ENCODE measurements around the gene ANGPTL4. TPM values are rescaled to one million over a fixed set of nuclear protein-coding genes. Genes with fewer than 3 reads are reported as not detected.
A peak's percentile ranks its signal among the peaks of the same experiment; 100 is the strongest.

ANGPTL4 gene
- total and polyA plus RNA-seq, 9 of the 15 experiments (the other 6 are each of a cell fraction or from before 2014, with no cell fraction given), result 0.05 to 0.77 (median 0.22) TPM; not detected in 4

- POLR2A ChIA-PET, result interaction anchor here (0.5 to 2.2 kb wide), 14 partner anchors 12 to 214 kb away, joined by 3 to 18 read pairs (median 4); partner anchors contain the start of genes NDUFA7 and RPS28
- peaks cover 20 to 46% of the 10 kb centered on the region in 2 experiments; a peak in 4 of 5 replicates for H3K4me1 ChIP-seq (replicated peaks in 1 of 2; ENCODE audit: control insufficient read depth in 2 of 2, insufficient read depth in 2 of 2, low read length in 2 of 2)
- TF ChIP-seq ZKSCAN8 (CRISPR knock-in tag; IDR thresholded peaks at IDR 0.05) (no peak), RAD21 (CRISPR knock-in tag; conservative IDR thresholded peaks at IDR 0.05 in 1 of 2, IDR thresholded peaks at IDR 0.05 in 1 of 2) (no peak), RBFOX2 (IDR thresholded peaks at IDR 0.05; ENCODE audit: low read depth, low read length) (peak; percentile 66), RFX5 (IDR thresholded peaks at IDR 0.05; ENCODE audit: low read depth, low read length) (no peak), POLR2G (IDR thresholded peaks at IDR 0.05; ENCODE audit: low read depth, low read length) (peak; percentile 51), TOE1 (IDR thresholded peaks at IDR 0.05; ENCODE audit: borderline replicate concordance) (no peak), TOE1 (CRISPR knock-in tag; IDR thresholded peaks at IDR 0.05; ENCODE audit: borderline replicate concordance, low read depth) (no peak), PPARD (CRISPR knock-in tag; IDR thresholded peaks at IDR 0.05) (no peak), MCM7 (IDR thresholded peaks at IDR 0.05) (no peak), EZH2 (IDR thresholded peaks at IDR 0.05; ENCODE audit: borderline replicate concordance, low read depth, low read length) (no peak), HSF4 (CRISPR knock-in tag; IDR thresholded peaks at IDR 0.05; ENCODE audit: borderline replicate concordance) (no peak), PHF8 (IDR thresholded peaks at IDR 0.05; ENCODE audit: borderline replicate concordance, low read length) (no peak), MTF1 (CRISPR knock-in tag; IDR thresholded peaks at IDR 0.05; ENCODE audit: borderline replicate concordance) (no peak), L3MBTL2 (IDR thresholded peaks at IDR 0.05) (no peak), HEY1 (CRISPR knock-in tag; IDR thresholded peaks at IDR 0.05; ENCODE audit: borderline replicate concordance) (no peak), ELF4 (CRISPR knock-in tag; IDR thresholded peaks at IDR 0.05) (no peak), CAMTA2 (CRISPR knock-in tag; conservative IDR thresholded peaks at IDR 0.05) (no peak)
Measured at GRCh38 chr19:8391198-8392016, 27.5 kb downstream of the ANGPTL4 start.

More at GRCh38 chr19:8391198-8392016, 27.5 kb downstream of the ANGPTL4 start:
- peak overlapping the region; percentile 70 for H3K4me2 ChIP-seq (ENCODE audit: insufficient read depth, low read length)
- CTCF ChIA-PET (ENCODE audit: low intra/inter-chr PET ratio), result interaction anchor here (0.5 kb wide), 1 partner anchor 189 kb away, joined by 3 read pairs; no protein-coding TSS in a partner anchor
- FAIRE-seq, result no peak
- 60% methylated on average over 16 of the region's 23 CpGs for WGBS (ENCODE audit: insufficient coverage, low coverage, missing lambda C conversion rate)
- peak overlapping the region; percentile 35; the same call in 1 of the 3 replicates for H3K27ac ChIP-seq (ENCODE audit: extremely low read depth, low read depth, low read length)
- H4K20me1 ChIP-seq (replicated peaks; ENCODE audit: control insufficient read depth, insufficient read depth, low read length), result peaks cover 29% of the 10 kb centered on the region
- no peak for DNase-seq (ENCODE audit: extremely low read depth in 1 of 4, low spot score in 3 of 4)
- H3K9me3 ChIP-seq (replicated peaks; ENCODE audit: control insufficient read depth, insufficient read depth, low read depth, low read length), result peaks cover 4% of the 10 kb centered on the region
- H3K9me1 ChIP-seq (ENCODE audit: control insufficient read depth, insufficient read depth, low read length), result no peaks in the 10 kb centered on the region
- H3K79me2 ChIP-seq (ENCODE audit: control insufficient read depth, insufficient read depth, low read length), result peaks cover 47% of the 10 kb centered on the region
- TSS peak; percentile 51 for BruUV-seq (replicated peaks)
- no peaks in the 10 kb centered on the region for H3K27me3 ChIP-seq (ENCODE audit: control insufficient read depth in 2 of 2, insufficient read depth in 2 of 2, low read length in 2 of 2)
- intact Hi-C loops (cut with micrococcal nuclease), result no loop called here
- H3K9ac ChIP-seq (ENCODE audit: insufficient read depth in 1 of 2, low read depth in 2 of 2, low read length in 2 of 2), result peak overlapping the region in 1 of 2 experiments; percentile 70; a peak in 2 of 4 replicates
- ATAC-seq, result no peak
- in situ Hi-C loops (cut with MboI), result no loop called here
- H2AFZ ChIP-seq (ENCODE audit: low read depth, low read length), result no peak overlapping the region
- peak overlapping the region; percentile 67; the same call in 1 of the 2 replicates for H3K4me3 ChIP-seq
- H3K36me3 ChIP-seq (ENCODE audit: control insufficient read depth, insufficient read depth, low read length), result 0 out of 3 replicates have a peak, but pooled peaks cover 7% of the 10 kb centered on the region
